Measurements from ENCODE around the gene ISX.

DNA sequence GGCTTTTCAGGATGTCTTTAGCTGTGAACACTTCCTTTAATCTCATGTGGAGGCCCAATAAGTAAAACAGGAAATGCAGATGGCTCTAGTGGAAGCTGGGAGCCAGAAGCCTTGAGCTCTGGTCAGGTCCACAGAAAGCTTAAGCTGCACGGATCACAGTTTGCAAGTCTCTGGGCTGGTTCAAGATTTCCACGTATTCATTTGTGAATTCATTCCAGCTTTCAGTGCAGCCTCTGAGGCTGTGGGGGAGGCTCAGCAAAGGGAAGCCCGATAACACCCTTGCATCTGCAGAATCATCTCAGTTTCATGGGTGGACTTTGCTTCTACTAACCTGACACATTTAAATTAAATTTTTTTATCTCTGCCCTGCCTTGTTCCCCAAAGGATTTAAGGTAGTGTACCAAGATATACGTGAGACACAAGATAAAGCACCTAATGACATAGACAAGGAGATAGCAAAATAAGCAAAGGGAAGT lies 65.6 kb downstream of the ISX start:
- no peak for TF ChIP-seq CTCF (conservative IDR thresholded peaks at IDR 0.05; ENCODE audit: low read length)
- no peak for TF ChIP-seq EZH2phosphoT487 (IDR thresholded peaks at IDR 0.05; ENCODE audit: borderline replicate concordance, low read depth, low read length)

Data from OCI-LY7 (cell line).